ENCODE measurements around the gene FZR1. TPM values are rescaled to one million over a fixed set of nuclear protein-coding genes. Genes with fewer than 3 reads are reported as not detected.

The FZR1 gene
- total and polyA plus RNA-seq, 9 of the 15 experiments (the other 6 are each of a cell fraction or from before 2014, with no cell fraction given): 0.18 to 48.0 (median 22.2) TPM

GRCh38 chr19:3556423-3556977, 50.4 kb downstream of the FZR1 start (continued):
- TF ChIP-seq ILK (tag; IDR thresholded peaks at IDR 0.05; ENCODE audit: borderline replicate concordance, low read depth) (no peak), ZNF124 (CRISPR knock-in tag; IDR thresholded peaks at IDR 0.05) (no peak), SETDB1 (IDR thresholded peaks at IDR 0.05; ENCODE audit: low read length) (no peak), SMARCA5 (IDR thresholded peaks at IDR 0.05) (peak; percentile 55; the same call in 1 of the 2 replicates), RBM14 (IDR thresholded peaks at IDR 0.05; ENCODE audit: borderline replicate concordance, insufficient read depth, low read depth, low read length) (no peak), KDM1A (IDR thresholded peaks at IDR 0.05) (peak; percentile 14 to 64; a peak in 2 of 4 replicates), NFRKB (IDR thresholded peaks at IDR 0.05; ENCODE audit: low read depth) (no peak), TSC22D4 (tag; IDR thresholded peaks at IDR 0.05) (no peak), YBX1 (IDR thresholded peaks at IDR 0.05) (no peak), SIN3A (IDR thresholded peaks at IDR 0.05; ENCODE audit: borderline replicate concordance in 2 of 2, control insufficient read depth in 1 of 2, low read depth in 2 of 2, low read length in 2 of 2) (no peak), ZBED1 (IDR thresholded peaks at IDR 0.05) (0 out of 2 replicates have a peak, but pooled peaks have one; percentile 45), PTBP1 (IDR thresholded peaks at IDR 0.05; ENCODE audit: low read depth, low read length) (no peak), ZNF445 (CRISPR knock-in tag; IDR thresholded peaks at IDR 0.05; ENCODE audit: low read depth) (no peak), HNRNPK (IDR thresholded peaks at IDR 0.05; ENCODE audit: low read depth, low read length, poor library complexity, severe bottlenecking) (no peak), DACH1 (IDR thresholded peaks at IDR 0.05; ENCODE audit: partially characterized antibody) (no peak), PHF21A (IDR thresholded peaks at IDR 0.05; ENCODE audit: borderline replicate concordance, low read depth) (no peak), MTA3 (IDR thresholded peaks at IDR 0.05; ENCODE audit: borderline replicate concordance) (no peak), MBD2 (IDR thresholded peaks at IDR 0.05; ENCODE audit: borderline replicate concordance, low read depth) (0 out of 2 replicates have a peak, but pooled peaks have one; percentile 6), OTX1 (CRISPR knock-in tag; IDR thresholded peaks at IDR 0.05) (no peak), ZNF3 (CRISPR knock-in tag; IDR thresholded peaks at IDR 0.05) (no peak), ARID2 (IDR thresholded peaks at IDR 0.05) (no peak)
- TF ChIP-seq, protein P1, sequence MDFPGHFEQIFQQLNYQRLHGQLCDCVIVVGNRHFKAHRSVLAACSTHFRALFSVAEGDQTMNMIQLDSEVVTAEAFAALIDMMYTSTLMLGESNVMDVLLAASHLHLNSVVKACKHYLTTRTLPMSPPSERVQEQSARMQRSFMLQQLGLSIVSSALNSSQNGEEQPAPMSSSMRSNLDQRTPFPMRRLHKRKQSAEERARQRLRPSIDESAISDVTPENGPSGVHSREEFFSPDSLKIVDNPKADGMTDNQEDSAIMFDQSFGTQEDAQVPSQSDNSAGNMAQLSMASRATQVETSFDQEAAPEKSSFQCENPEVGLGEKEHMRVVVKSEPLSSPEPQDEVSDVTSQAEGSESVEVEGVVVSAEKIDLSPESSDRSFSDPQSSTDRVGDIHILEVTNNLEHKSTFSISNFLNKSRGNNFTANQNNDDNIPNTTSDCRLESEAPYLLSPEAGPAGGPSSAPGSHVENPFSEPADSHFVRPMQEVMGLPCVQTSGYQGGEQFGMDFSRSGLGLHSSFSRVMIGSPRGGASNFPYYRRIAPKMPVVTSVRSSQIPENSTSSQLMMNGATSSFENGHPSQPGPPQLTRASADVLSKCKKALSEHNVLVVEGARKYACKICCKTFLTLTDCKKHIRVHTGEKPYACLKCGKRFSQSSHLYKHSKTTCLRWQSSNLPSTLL (IDR thresholded peaks at IDR 0.05): peak; percentile 46; the same call in 1 of the 2 replicates
- TF ChIP-seq, protein P2, sequence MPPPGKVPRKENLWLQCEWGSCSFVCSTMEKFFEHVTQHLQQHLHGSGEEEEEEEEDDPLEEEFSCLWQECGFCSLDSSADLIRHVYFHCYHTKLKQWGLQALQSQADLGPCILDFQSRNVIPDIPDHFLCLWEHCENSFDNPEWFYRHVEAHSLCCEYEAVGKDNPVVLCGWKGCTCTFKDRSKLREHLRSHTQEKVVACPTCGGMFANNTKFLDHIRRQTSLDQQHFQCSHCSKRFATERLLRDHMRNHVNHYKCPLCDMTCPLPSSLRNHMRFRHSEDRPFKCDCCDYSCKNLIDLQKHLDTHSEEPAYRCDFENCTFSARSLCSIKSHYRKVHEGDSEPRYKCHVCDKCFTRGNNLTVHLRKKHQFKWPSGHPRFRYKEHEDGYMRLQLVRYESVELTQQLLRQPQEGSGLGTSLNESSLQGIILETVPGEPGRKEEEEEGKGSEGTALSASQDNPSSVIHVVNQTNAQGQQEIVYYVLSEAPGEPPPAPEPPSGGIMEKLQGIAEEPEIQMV (tag; conservative IDR thresholded peaks at IDR 0.05; ENCODE audit: low read depth): no peak
- TF ChIP-seq, protein P3, sequence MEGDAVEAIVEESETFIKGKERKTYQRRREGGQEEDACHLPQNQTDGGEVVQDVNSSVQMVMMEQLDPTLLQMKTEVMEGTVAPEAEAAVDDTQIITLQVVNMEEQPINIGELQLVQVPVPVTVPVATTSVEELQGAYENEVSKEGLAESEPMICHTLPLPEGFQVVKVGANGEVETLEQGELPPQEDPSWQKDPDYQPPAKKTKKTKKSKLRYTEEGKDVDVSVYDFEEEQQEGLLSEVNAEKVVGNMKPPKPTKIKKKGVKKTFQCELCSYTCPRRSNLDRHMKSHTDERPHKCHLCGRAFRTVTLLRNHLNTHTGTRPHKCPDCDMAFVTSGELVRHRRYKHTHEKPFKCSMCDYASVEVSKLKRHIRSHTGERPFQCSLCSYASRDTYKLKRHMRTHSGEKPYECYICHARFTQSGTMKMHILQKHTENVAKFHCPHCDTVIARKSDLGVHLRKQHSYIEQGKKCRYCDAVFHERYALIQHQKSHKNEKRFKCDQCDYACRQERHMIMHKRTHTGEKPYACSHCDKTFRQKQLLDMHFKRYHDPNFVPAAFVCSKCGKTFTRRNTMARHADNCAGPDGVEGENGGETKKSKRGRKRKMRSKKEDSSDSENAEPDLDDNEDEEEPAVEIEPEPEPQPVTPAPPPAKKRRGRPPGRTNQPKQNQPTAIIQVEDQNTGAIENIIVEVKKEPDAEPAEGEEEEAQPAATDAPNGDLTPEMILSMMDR (IDR thresholded peaks at IDR 0.05 in 2 of 3, conservative IDR thresholded peaks at IDR 0.05 in 1 of 3; ENCODE audit: insufficient read depth in 2 of 3, low read depth in 1 of 3, low read length in 3 of 3): no peak
